ENCODE data around the gene EIF4G2.

- no peak for TF ChIP-seq CTCF (IDR thresholded peaks at IDR 0.05; ENCODE audit: low read depth, low read length, poor library complexity, severe bottlenecking)
- no peak for TF ChIP-seq EZH2phosphoT487 (IDR thresholded peaks at IDR 0.05; ENCODE audit: borderline replicate concordance, low read length)
These were observed 45.8 kb downstream of the EIF4G2 start for GRCh38 chr11:10762913-10763421.
